Subcutaneous adipose tissue (tissue), 4 donors: ENCODE measurements around the gene SRSF2. TPM values are rescaled to one million over a fixed set of nuclear protein-coding genes. Genes with fewer than 3 reads are reported as not detected.

Experiments used
- CTCF ChIP-seq: fragments of 450-650 bp; IDR thresholded peaks from one replicate; pipeline ENCODE4 v1.5.1; 2016; ENCODE audit warnings: low read depth, mild to moderate bottlenecking, control low read depth, antibody characterized with exemption, moderate library complexity
- total RNA-seq, 4 donors: library from RNA; depleted of rRNA; stranded (reverse); fragments of >200 nt; gene quantifications; one replicate each; pipeline ENCODE4 v1.1.0, GENCODE V29; 2016

Gene SRSF2
- total RNA-seq, 4 donors from 2014 or later = 126 to 238 (median 159) TPM

- TF ChIP-seq CTCF = no peak
These were observed 30.3 kb downstream of the SRSF2 start for GRCh38 chr17:76706817-76707216.

GRCh38 chr17:76704805-76705204, 32.3 kb downstream of the SRSF2 start:
- TF ChIP-seq CTCF = no peak

- TF ChIP-seq CTCF = no peak
These were observed 34.0 kb downstream of the SRSF2 start for GRCh38 chr17:76702941-76703637.

GRCh38 chr17:76702076-76702475, 35.1 kb downstream of the SRSF2 start:
- no peak for TF ChIP-seq CTCF

GRCh38 chr17:76701471-76701967, 35.6 kb downstream of the SRSF2 start:
- no peak for TF ChIP-seq CTCF

- TF ChIP-seq CTCF = no peak
These were observed 36.3 kb downstream of the SRSF2 start for GRCh38 chr17:76700617-76701470.

- TF ChIP-seq CTCF = no peak
These were observed 36.9 kb downstream of the SRSF2 start for GRCh38 chr17:76700270-76700616.
